HepG2 (cell line): ENCODE data around the gene XDH. TPM values are rescaled to one million over a fixed set of nuclear protein-coding genes. Genes with fewer than 3 reads are reported as not detected.

ENCODE experiments used
- ATAC-seq: fragments of 200-7000 bp; cut with Tn5 transposase; 3 replicates; pipeline ENCODE4 v1.9.1; 2020; ENCODE audit warnings: mild to moderate bottlenecking, moderate library complexity
- BruUV-seq: library from RNA; stranded (reverse); fragments of 400-500 nt; replicated peaks from 2 replicates; lab custom pipeline; 2021; lab: Mats Ljungman, UMichigan
- CTCF ChIA-PET: fragments of 300-600 bp; formaldehyde crosslinking; extraction: SDS; loops from one replicate; lab custom pipeline; 2021; ENCODE audit warnings: low total read pairs, inconsistent platforms, low intra/inter-chr PET ratio; lab: Yijun Ruan, JAX
- POLR2A ChIA-PET: fragments of 350-600 bp; sonication (Branson Sonifier 250); formaldehyde crosslinking; loops from one replicate; lab custom pipeline; 2020; ENCODE audit warnings: antibody characterized with exemption, inconsistent platforms; lab: Yijun Ruan, JAX
- DNase-seq: peaks from one replicate; pipeline ENCODE4 v3.0.0-alpha.2; 2015; ENCODE audit warnings: low spot score
- FAIRE-seq: peaks from 3 replicates; lab custom pipeline; 2011; peaks lifted over from hg19 to GRCh38; lab: Jason Lieb, UNC
- H2AFZ ChIP-seq: one replicate; pipeline ENCODE4 v1.6.1; 2011; ENCODE audit warnings: low read length, inconsistent platforms
- H3K27ac ChIP-seq: fragments of 300-600 bp; 3 replicates; pipeline ENCODE4 v1.8.0; 2011; ENCODE audit warnings: mixed run types, mild to moderate bottlenecking, mixed read lengths, low read length, inconsistent platforms; ENCODE audit not compliant: insufficient read depth; ENCODE audit errors: extremely low read length
- H3K27me3 ChIP-seq, 2 experiments: fragments of 200-600 bp in 1 of 2; 2 replicates in 1 of 2; 3 replicates in 1 of 2; pipeline versions ENCODE4 v1.6.0 to v1.8.0; 2011; ENCODE audit warnings: low read length in 2 of 2, mild to moderate bottlenecking in 2 of 2, moderate library complexity in 2 of 2, inconsistent platforms in 1 of 2; ENCODE audit not compliant: insufficient read depth in 2 of 2, control insufficient read depth in 1 of 2
- H3K36me3 ChIP-seq, 2 experiments: fragments of 200-600 bp in 1 of 2; replicated peaks in 1 of 2; 2 replicates in 1 of 2; 3 replicates in 1 of 2; pipeline versions ENCODE4 v1.5.1 to v1.8.0; 2011; ENCODE audit warnings: low read length in 2 of 2, inconsistent platforms in 1 of 2; ENCODE audit not compliant: insufficient read depth in 2 of 2, control insufficient read depth in 1 of 2
- H3K4me1 ChIP-seq: 2 replicates; pipeline ENCODE4 v1.5.1; 2012; ENCODE audit warnings: low read length, inconsistent platforms; ENCODE audit not compliant: insufficient read depth
- H3K4me2 ChIP-seq: 2 replicates; pipeline ENCODE4 v1.6.0; 2011; ENCODE audit warnings: low read depth, low read length, inconsistent platforms
- H3K4me3 ChIP-seq, 3 experiments: fragments of 200-600 bp in 1 of 3; sonication (generic), shearing (Covaris generic) in 1 of 3; replicated peaks in 1 of 3; 2 replicates each; pipeline ENCODE4 v1.5.1; 2011 to 2016; ENCODE audit warnings: low read length in 3 of 3, inconsistent platforms in 2 of 3, low read depth in 2 of 3, mild to moderate bottlenecking in 2 of 3, control low read depth in 1 of 3, mixed read lengths in 1 of 3; ENCODE audit not compliant: insufficient read depth in 1 of 3
- H3K79me2 ChIP-seq: one replicate; pipeline ENCODE4 v1.6.1; 2011; ENCODE audit warnings: low read length, inconsistent platforms; ENCODE audit not compliant: insufficient read depth
- H3K9ac ChIP-seq: 2 replicates; pipeline ENCODE4 v1.6.0; 2011; ENCODE audit warnings: mild to moderate bottlenecking, low read depth, low read length, inconsistent platforms; ENCODE audit not compliant: insufficient read depth
- H3K9me3 ChIP-seq: 2 replicates; pipeline ENCODE4 v1.5.1; 2012; ENCODE audit warnings: mild to moderate bottlenecking, low read length
- H4K20me1 ChIP-seq: 2 replicates; pipeline ENCODE4 v1.6.0; 2011; ENCODE audit warnings: inconsistent platforms, mild to moderate bottlenecking, low read length, moderate library complexity; ENCODE audit not compliant: insufficient read depth
- FOSL1 ChIP-seq: sonication (generic); formaldehyde crosslinking; IDR thresholded peaks from 2 replicates; pipeline ENCODE4 v1.9.0; 2021; ENCODE audit warnings: missing genetic modification reagents, borderline replicate concordance
- PAF1 ChIP-seq: IDR thresholded peaks from 2 replicates; pipeline ENCODE4 v1.6.1; 2016; ENCODE audit warnings: missing genetic modification reagents, missing compliant biosample characterization
- POGZ ChIP-seq: sonication (generic); formaldehyde crosslinking; IDR thresholded peaks from 2 replicates; pipeline ENCODE4 v1.4.0; 2020; ENCODE audit warnings: mild to moderate bottlenecking, missing genetic modification reagents
- SMC3 ChIP-seq: IDR thresholded peaks from 2 replicates; pipeline ENCODE4 v1.6.1; 2011; ENCODE audit warnings: low read length, improper control_type of control experiment
- SP5 ChIP-seq: IDR thresholded peaks from 2 replicates; pipeline ENCODE4 v1.6.1; 2016; ENCODE audit warnings: low read depth, borderline replicate concordance
- ZMYM4 ChIP-seq: sonication (generic); formaldehyde crosslinking; IDR thresholded peaks from 2 replicates; pipeline ENCODE4 v1.8.1; 2023; ENCODE audit warnings: mild to moderate bottlenecking, missing genetic modification reagents
- ZNF556 ChIP-seq: sonication (generic); formaldehyde crosslinking; IDR thresholded peaks from 2 replicates; pipeline ENCODE4 v1.4.0; 2020; ENCODE audit warnings: mild to moderate bottlenecking, missing genetic modification reagents, borderline replicate concordance
- ZNF841 ChIP-seq: sonication (generic); formaldehyde crosslinking; IDR thresholded peaks from 2 replicates; pipeline ENCODE4 v1.8.1; 2023; ENCODE audit warnings: missing genetic modification reagents, borderline replicate concordance
- WGBS: methylation state at CpG from one replicate; pipeline ENCODE4 v1.1.6; 2017; ENCODE audit warnings: low lambda C conversion rate; 5-methylcytosine and 5-hydroxymethylcytosine counted together
- in situ Hi-C: cut with HindIII; loops from 2 replicates; pipeline ENCODE4 v1.10.0; 2017; ENCODE audit warnings: low pct_unique_long_range_greater_than_20kb; ENCODE audit not compliant: extremely low pct_ligation_motif_present
- intact Hi-C: fragments of 100-400 bp; cut with micrococcal nuclease; formaldehyde crosslinking; loops from one replicate; pipeline ENCODE4 v1.10.0; 2022; ENCODE audit not compliant: unreplicated experiment
- polyA plus RNA-seq, 8 experiments: library from polyadenylated mRNA; depleted of rRNA in 3 of 8; stranded (reverse) in 7 of 8; unstranded in 1 of 8; fragments of >200 nt; fragmentation: Illumina TruSeq in 4 of 8; extraction: Trizol in 4 of 8; gene quantifications; 2 replicates each; pipeline versions ENCODE4 v1.2.1 to v1.2.3, GENCODE V29; 2011 to 2016; ENCODE audit warnings: low read depth in 4 of 8, missing spikeins in 1 of 8, mixed read lengths in 1 of 8; ENCODE audit not compliant: insufficient read depth in 1 of 8
- total RNA-seq, 5 experiments: library from RNA; depleted of rRNA; stranded (reverse); fragments of >200 nt; fragmentation: Illumina TruSeq; extraction: Trizol; gene quantifications; 2 replicates each; pipeline ENCODE4 v1.2.3, GENCODE V29; 2016; ENCODE audit warnings: low read depth in 1 of 5
- TF ChIP-seq, protein P1 (sequence below): sonication (generic); formaldehyde crosslinking; IDR thresholded peaks from 2 replicates; pipeline ENCODE4 v1.5.0; 2020; ENCODE audit warnings: mild to moderate bottlenecking, missing genetic modification reagents, borderline replicate concordance
- TF ChIP-seq, protein P2 (sequence below): sonication (generic); formaldehyde crosslinking; IDR thresholded peaks from 2 replicates; pipeline ENCODE4 v1.4.0; 2020; ENCODE audit warnings: missing genetic modification reagents
- TF ChIP-seq, protein P3 (sequence below): sonication (generic); formaldehyde crosslinking; conservative IDR thresholded peaks from 2 replicates; pipeline ENCODE4 v1.5.0; 2020; ENCODE audit warnings: missing genetic modification reagents

Gene XDH
- total and polyA plus RNA-seq, 2 of the 13 experiments (the other 11 are each of a cell fraction or from before 2014, with no cell fraction given) = not detected

DNA sequence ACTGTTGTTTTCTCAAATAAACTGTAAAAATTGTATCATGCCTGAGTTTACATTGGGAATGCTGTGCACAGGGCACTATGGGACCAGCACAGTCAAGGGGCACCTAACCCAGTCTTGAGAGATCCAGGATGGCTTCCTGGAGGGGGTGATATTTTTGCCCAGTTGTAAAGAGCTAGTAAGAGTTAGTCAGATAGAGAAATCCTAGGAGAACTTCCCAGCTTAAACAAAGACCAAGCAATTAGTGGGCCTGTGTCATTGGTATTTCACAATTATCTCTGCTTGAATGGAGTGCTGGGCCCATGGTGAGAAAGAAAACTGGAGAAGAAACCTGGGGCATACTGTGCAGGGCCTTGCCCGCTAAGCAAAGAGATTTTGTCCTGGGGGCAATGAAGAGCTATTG lies 12.2 kb downstream of the XDH start (continued):
- TF ChIP-seq, protein P1, sequence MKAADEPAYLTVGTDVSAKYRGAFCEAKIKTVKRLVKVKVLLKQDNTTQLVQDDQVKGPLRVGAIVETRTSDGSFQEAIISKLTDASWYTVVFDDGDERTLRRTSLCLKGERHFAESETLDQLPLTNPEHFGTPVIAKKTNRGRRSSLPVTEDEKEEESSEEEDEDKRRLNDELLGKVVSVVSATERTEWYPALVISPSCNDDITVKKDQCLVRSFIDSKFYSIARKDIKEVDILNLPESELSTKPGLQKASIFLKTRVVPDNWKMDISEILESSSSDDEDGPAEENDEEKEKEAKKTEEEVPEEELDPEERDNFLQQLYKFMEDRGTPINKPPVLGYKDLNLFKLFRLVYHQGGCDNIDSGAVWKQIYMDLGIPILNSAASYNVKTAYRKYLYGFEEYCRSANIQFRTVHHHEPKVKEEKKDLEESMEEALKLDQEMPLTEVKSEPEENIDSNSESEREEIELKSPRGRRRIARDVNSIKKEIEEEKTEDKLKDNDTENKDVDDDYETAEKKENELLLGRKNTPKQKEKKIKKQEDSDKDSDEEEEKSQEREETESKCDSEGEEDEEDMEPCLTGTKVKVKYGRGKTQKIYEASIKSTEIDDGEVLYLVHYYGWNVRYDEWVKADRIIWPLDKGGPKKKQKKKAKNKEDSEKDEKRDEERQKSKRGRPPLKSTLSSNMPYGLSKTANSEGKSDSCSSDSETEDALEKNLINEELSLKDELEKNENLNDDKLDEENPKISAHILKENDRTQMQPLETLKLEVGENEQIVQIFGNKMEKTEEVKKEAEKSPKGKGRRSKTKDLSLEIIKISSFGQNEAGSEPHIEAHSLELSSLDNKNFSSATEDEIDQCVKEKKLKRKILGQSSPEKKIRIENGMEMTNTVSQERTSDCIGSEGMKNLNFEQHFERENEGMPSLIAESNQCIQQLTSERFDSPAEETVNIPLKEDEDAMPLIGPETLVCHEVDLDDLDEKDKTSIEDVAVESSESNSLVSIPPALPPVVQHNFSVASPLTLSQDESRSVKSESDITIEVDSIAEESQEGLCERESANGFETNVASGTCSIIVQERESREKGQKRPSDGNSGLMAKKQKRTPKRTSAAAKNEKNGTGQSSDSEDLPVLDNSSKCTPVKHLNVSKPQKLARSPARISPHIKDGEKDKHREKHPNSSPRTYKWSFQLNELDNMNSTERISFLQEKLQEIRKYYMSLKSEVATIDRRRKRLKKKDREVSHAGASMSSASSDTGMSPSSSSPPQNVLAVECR (CRISPR knock-in tag) = no peak
- TF ChIP-seq PAF1 (CRISPR knock-in tag) = no peak
- TF ChIP-seq, protein P2, sequence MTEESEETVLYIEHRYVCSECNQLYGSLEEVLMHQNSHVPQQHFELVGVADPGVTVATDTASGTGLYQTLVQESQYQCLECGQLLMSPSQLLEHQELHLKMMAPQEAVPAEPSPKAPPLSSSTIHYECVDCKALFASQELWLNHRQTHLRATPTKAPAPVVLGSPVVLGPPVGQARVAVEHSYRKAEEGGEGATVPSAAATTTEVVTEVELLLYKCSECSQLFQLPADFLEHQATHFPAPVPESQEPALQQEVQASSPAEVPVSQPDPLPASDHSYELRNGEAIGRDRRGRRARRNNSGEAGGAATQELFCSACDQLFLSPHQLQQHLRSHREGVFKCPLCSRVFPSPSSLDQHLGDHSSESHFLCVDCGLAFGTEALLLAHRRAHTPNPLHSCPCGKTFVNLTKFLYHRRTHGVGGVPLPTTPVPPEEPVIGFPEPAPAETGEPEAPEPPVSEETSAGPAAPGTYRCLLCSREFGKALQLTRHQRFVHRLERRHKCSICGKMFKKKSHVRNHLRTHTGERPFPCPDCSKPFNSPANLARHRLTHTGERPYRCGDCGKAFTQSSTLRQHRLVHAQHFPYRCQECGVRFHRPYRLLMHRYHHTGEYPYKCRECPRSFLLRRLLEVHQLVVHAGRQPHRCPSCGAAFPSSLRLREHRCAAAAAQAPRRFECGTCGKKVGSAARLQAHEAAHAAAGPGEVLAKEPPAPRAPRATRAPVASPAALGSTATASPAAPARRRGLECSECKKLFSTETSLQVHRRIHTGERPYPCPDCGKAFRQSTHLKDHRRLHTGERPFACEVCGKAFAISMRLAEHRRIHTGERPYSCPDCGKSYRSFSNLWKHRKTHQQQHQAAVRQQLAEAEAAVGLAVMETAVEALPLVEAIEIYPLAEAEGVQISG (CRISPR knock-in tag) = no peak
- no peak for TF ChIP-seq SP5 (CRISPR knock-in tag)
- TF ChIP-seq ZMYM4 = no peak

DNA sequence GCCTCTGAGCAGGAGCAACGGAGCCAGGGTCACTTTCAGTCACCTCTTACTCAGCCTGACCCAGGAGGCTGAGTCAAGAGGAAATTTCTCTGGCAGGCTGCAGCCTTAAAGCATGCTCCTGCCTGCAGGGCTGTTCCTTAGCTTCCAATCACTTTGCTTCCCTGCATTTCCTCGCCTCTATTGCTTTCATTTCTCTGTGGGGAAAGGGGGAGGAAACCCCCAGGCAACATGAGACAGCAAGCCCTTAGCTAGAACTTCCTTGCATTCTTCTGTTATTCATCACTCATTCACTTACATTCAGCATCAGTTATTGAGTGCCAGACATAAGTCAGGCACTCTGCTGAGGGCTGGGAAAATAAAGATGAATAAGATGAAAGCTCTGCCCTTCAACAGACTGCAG lies 13.0 kb downstream of the XDH start:
- Histone ChIP-seq H3K79me2 (no peaks in the 10 kb centered on the region), H3K4me2 (no peak overlapping the region), H3K4me1 (no peaks in the 10 kb centered on the region), H3K27ac (no peak overlapping the region), H2AFZ (no peak overlapping the region), H4K20me1 (no peaks in the 10 kb centered on the region), H3K9me3 (no peaks in the 10 kb centered on the region), H3K27me3 (peaks cover 0 to 1% of the 10 kb centered on the region in 2 experiments; a peak in 1 of 5 replicates), H3K4me3 (no peak overlapping the region), H3K36me3 (no peaks in the 10 kb centered on the region), H3K9ac (no peak overlapping the region)
- FAIRE-seq = no peak
- BruUV-seq = no TSS peak
- ChIA-PET CTCF (no interaction called here), POLR2A (no interaction called here)
- WGBS = 0% methylated on average over 2 of the region's 2 CpGs
- ATAC-seq = no peak
- in situ Hi-C loops = no loop called here
- DNase-seq = no peak
- intact Hi-C loops = no loop called here
- TF ChIP-seq POGZ (CRISPR knock-in tag) (no peak), ZNF841 (CRISPR knock-in tag) (no peak), FOSL1 (CRISPR knock-in tag) (no peak), SMC3 (no peak), ZNF556 (no peak)
- TF ChIP-seq, protein P3, sequence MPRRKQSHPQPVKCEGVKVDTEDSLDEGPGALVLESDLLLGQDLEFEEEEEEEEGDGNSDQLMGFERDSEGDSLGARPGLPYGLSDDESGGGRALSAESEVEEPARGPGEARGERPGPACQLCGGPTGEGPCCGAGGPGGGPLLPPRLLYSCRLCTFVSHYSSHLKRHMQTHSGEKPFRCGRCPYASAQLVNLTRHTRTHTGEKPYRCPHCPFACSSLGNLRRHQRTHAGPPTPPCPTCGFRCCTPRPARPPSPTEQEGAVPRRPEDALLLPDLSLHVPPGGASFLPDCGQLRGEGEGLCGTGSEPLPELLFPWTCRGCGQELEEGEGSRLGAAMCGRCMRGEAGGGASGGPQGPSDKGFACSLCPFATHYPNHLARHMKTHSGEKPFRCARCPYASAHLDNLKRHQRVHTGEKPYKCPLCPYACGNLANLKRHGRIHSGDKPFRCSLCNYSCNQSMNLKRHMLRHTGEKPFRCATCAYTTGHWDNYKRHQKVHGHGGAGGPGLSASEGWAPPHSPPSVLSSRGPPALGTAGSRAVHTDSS (CRISPR knock-in tag) = no peak
